MM.1S (cell line): Measurements from ENCODE around the gene CYP46A1.

Source experiments
- EZH2 ChIP-seq: fragments of 300-600 bp; sonication (generic); optimal IDR thresholded peaks from 2 replicates; pipeline ENCODE3; 2017; ENCODE audit warnings: low read depth, mild to moderate bottlenecking, antibody characterized with exemption, low read length, mixed read lengths
- TF ChIP-seq, protein P1 (sequence below): fragments of 300-600 bp; sonication (generic); IDR thresholded peaks from 2 replicates; pipeline ENCODE4 v1.5.1; 2016; ENCODE audit warnings: antibody characterized with exemption, low read length, mixed read lengths

DNA sequence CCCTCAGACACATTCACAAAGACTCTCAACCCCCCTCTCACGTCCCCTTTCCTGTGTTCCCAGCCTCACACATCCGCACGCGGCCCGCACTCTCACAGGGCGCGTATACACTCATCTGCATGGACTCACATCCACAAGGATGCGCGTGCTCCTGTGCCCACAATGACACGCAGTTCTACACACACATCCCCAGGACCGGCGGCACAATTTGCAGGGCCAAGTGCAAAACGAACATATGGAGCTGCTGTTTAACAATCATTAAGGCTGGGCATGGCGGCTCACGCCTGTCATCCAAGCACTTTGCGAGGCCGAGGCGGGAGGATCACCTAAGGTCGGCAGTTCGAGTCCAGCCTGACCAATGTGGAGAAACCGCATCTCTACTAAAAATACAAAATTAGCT is 72.7 kb downstream of the CYP46A1 start:
- TF ChIP-seq, protein P1, sequence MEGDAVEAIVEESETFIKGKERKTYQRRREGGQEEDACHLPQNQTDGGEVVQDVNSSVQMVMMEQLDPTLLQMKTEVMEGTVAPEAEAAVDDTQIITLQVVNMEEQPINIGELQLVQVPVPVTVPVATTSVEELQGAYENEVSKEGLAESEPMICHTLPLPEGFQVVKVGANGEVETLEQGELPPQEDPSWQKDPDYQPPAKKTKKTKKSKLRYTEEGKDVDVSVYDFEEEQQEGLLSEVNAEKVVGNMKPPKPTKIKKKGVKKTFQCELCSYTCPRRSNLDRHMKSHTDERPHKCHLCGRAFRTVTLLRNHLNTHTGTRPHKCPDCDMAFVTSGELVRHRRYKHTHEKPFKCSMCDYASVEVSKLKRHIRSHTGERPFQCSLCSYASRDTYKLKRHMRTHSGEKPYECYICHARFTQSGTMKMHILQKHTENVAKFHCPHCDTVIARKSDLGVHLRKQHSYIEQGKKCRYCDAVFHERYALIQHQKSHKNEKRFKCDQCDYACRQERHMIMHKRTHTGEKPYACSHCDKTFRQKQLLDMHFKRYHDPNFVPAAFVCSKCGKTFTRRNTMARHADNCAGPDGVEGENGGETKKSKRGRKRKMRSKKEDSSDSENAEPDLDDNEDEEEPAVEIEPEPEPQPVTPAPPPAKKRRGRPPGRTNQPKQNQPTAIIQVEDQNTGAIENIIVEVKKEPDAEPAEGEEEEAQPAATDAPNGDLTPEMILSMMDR, result no peak
- TF ChIP-seq EZH2, result no peak
